ENCODE results near the gene KCNJ5. TPM values are rescaled to one million over a fixed set of nuclear protein-coding genes. Genes with fewer than 3 reads are reported as not detected.

Gene KCNJ5
- polyA plus RNA-seq, 2 of the 4 experiments (the other 2 are of a cell fraction): 0.04 TPM; not detected in 1

DNA sequence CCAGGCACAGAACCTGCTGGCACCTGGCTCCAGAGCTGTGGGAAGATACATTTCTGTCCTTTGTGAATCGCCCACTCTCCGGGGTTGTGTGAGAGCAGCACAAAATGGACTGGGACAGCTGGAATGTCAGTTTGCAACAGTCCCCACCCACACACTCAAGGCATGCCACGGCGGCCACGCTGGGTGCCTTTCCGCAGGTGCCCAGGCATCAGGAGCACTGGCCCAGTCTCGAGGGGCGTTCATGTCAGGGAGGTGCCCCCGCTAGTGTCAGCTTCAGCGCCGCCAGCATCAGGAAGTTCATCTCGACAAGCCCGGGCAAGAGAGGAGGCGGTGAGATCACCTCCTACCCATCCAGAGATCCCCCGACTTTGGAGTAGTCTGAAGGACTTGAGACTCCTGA, 49.4 kb downstream of the KCNJ5 start:
- no peak overlapping the region for H3K4me3 ChIP-seq
- WGBS (ENCODE audit: missing lambda C conversion rate): 61% methylated on average over 11 of the region's 15 CpGs
- no peaks in the 10 kb centered on the region for H3K9me3 ChIP-seq
- TF ChIP-seq RCOR1 (IDR thresholded peaks at IDR 0.05; ENCODE audit: low read depth, low read length) (no peak), KDM1A (IDR thresholded peaks at IDR 0.05; ENCODE audit: low read depth) (no peak), POLR2A (IDR thresholded peaks at IDR 0.05; ENCODE audit: low read length) (no peak), EHF (CRISPR knock-in tag; IDR thresholded peaks at IDR 0.05) (no peak), HOXA7 (CRISPR knock-in tag; IDR thresholded peaks at IDR 0.05) (no peak), POLR2AphosphoS2 (conservative IDR thresholded peaks at IDR 0.05; ENCODE audit: low read length) (no peak), MAFK (IDR thresholded peaks at IDR 0.05; ENCODE audit: partially characterized antibody) (no peak), EP300 (IDR thresholded peaks at IDR 0.05) (no peak), JUNB (IDR thresholded peaks at IDR 0.05) (no peak), NFE2L2 (conservative IDR thresholded peaks at IDR 0.05; ENCODE audit: low read length) (no peak), FOSL2 (IDR thresholded peaks at IDR 0.05) (no peak), FOSL2 (CRISPR knock-in tag; IDR thresholded peaks at IDR 0.05) (no peak)
- TF ChIP-seq, protein P1, sequence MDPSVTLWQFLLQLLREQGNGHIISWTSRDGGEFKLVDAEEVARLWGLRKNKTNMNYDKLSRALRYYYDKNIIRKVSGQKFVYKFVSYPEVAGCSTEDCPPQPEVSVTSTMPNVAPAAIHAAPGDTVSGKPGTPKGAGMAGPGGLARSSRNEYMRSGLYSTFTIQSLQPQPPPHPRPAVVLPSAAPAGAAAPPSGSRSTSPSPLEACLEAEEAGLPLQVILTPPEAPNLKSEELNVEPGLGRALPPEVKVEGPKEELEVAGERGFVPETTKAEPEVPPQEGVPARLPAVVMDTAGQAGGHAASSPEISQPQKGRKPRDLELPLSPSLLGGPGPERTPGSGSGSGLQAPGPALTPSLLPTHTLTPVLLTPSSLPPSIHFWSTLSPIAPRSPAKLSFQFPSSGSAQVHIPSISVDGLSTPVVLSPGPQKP (IDR thresholded peaks at IDR 0.05; ENCODE audit: low read depth, low read length): no peak
- TF ChIP-seq, protein P2, sequence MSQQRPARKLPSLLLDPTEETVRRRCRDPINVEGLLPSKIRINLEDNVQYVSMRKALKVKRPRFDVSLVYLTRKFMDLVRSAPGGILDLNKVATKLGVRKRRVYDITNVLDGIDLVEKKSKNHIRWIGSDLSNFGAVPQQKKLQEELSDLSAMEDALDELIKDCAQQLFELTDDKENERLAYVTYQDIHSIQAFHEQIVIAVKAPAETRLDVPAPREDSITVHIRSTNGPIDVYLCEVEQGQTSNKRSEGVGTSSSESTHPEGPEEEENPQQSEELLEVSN (IDR thresholded peaks at IDR 0.05; ENCODE audit: borderline replicate concordance, low read depth): no peak
- no peaks in the 10 kb centered on the region for H3K4me1 ChIP-seq
- ATAC-seq (no peak), FAIRE-seq (no peak), DNase-seq (ENCODE audit: low read depth in 1 of 2, low spot score in 1 of 2) (no peak)
- ChIA-PET POLR2A (no interaction called here), CTCF (interaction anchor here (1.6 to 6.4 kb wide), 3 partner anchors 16 to 56 kb away, joined by 4 to 26 read pairs (median 7); no protein-coding TSS in a partner anchor)
- H3K4me2 ChIP-seq: no peak overlapping the region
- H3K27ac ChIP-seq: no peak overlapping the region

DNA sequence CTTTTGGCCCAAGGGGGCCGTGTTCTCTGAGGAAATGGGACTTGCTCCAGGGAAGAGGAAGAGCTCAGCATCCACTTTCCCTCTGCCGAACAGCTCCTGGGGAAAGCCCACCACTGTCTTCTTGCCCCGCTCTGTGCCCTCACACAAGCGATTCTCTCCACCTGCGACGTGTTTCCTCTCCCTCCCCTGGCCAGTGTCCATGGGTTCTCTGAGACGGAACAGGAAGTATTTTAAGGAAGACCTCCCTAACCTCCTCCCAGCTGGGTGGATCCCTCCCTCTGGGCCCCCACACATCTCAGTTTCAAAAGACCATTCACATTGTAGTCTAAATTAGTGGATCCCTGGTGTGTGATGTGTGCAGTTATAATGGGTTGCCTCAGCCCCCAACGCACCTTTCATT, 50.0 kb downstream of the KCNJ5 start:
- no peak for ATAC-seq
- Histone ChIP-seq H3K4me3 (no peak overlapping the region), H3K9me3 (no peaks in the 10 kb centered on the region), H3K27ac (no peak overlapping the region), H3K4me1 (no peaks in the 10 kb centered on the region), H3K4me2 (no peak overlapping the region)
- ChIA-PET POLR2A (no interaction called here), CTCF (interaction anchor here (0.7 to 6.4 kb wide), 3 partner anchors 15 to 92 kb away, joined by 3 to 26 read pairs (median 7); no protein-coding TSS in a partner anchor)
- 62% methylated on average over 7 of the region's 8 CpGs for WGBS (ENCODE audit: missing lambda C conversion rate)
- DNase-seq (ENCODE audit: low read depth in 1 of 2, low spot score in 1 of 2): no peak
- no peak for FAIRE-seq
- TF ChIP-seq CBX2 (IDR thresholded peaks at IDR 0.05; ENCODE audit: borderline replicate concordance, low read depth) (no peak), ZSCAN20 (CRISPR knock-in tag; IDR thresholded peaks at IDR 0.05) (no peak), FOSL2 (IDR thresholded peaks at IDR 0.05) (no peak), FOSL2 (CRISPR knock-in tag; IDR thresholded peaks at IDR 0.05) (no peak), EHMT2 (IDR thresholded peaks at IDR 0.05; ENCODE audit: low read depth) (no peak), MAZ (IDR thresholded peaks at IDR 0.05; ENCODE audit: borderline replicate concordance, low read depth, low read length) (no peak), NPAS2 (CRISPR knock-in tag; IDR thresholded peaks at IDR 0.05; ENCODE audit: borderline replicate concordance) (no peak), POLR2AphosphoS2 (conservative IDR thresholded peaks at IDR 0.05; ENCODE audit: low read length) (no peak), TP53 (CRISPR knock-in tag; IDR thresholded peaks at IDR 0.05) (no peak), HOXB13 (CRISPR knock-in tag; IDR thresholded peaks at IDR 0.05; ENCODE audit: low read depth) (no peak)

DNA sequence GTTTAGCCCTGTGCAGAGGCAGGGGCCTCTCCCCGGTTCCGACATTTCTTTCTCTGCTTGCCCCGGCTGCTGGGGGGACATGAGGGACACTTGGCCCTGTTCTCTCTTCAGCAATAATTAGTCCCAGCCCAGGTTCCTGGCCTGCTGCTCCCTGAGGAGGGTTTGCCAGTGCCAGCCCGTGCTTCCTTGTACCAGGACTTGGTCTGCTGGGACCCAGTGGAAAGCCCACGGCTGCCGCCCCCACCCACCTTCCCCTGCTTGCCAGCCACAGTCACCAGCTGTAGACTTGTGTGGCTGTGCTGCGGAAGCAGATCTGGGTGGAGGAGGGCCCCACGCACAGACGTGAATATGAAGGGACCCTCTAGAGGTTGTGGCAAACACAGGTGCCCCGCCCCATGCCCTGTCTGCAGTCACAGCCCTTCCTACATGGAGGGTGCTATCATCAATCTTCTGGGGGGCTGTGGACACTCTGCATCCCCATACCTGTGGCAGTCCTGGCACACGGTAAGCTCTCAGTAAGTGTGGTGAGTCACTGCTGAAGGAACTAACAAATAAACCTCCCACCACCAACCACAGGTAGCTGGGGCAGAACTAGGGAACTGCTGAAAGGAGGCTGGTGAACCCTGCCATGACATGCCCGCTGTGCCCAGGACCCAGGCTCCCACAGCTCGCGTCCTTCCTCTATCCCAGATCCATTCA, 50.6 kb downstream of the KCNJ5 start:
- no peak for TF ChIP-seq RNF2 (IDR thresholded peaks at IDR 0.05; ENCODE audit: borderline replicate concordance, low read depth)
- TF ChIP-seq CBX8 (IDR thresholded peaks at IDR 0.05): no peak
- TF ChIP-seq CHD2 (IDR thresholded peaks at IDR 0.05; ENCODE audit: low read length, partially characterized antibody): no peak
- TF ChIP-seq, protein P3, sequence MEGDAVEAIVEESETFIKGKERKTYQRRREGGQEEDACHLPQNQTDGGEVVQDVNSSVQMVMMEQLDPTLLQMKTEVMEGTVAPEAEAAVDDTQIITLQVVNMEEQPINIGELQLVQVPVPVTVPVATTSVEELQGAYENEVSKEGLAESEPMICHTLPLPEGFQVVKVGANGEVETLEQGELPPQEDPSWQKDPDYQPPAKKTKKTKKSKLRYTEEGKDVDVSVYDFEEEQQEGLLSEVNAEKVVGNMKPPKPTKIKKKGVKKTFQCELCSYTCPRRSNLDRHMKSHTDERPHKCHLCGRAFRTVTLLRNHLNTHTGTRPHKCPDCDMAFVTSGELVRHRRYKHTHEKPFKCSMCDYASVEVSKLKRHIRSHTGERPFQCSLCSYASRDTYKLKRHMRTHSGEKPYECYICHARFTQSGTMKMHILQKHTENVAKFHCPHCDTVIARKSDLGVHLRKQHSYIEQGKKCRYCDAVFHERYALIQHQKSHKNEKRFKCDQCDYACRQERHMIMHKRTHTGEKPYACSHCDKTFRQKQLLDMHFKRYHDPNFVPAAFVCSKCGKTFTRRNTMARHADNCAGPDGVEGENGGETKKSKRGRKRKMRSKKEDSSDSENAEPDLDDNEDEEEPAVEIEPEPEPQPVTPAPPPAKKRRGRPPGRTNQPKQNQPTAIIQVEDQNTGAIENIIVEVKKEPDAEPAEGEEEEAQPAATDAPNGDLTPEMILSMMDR (IDR thresholded peaks at IDR 0.05): no peak
- TF ChIP-seq, protein P4, sequence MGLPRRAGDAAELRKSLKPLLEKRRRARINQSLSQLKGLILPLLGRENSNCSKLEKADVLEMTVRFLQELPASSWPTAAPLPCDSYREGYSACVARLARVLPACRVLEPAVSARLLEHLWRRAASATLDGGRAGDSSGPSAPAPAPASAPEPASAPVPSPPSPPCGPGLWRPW (IDR thresholded peaks at IDR 0.05): no peak
- TF ChIP-seq EHMT2 (IDR thresholded peaks at IDR 0.05; ENCODE audit: low read depth): no peak
- Histone ChIP-seq H3K4me2 (no peak overlapping the region), H3K4me1 (no peaks in the 10 kb centered on the region), H3K27ac (no peak overlapping the region), H3K9me3 (no peaks in the 10 kb centered on the region), H3K4me3 (no peak overlapping the region)
- ATAC-seq (no peak), FAIRE-seq (no peak), DNase-seq (ENCODE audit: low read depth in 1 of 2, low spot score in 1 of 2) (no peak)
- 83% methylated on average over 6 of the region's 14 CpGs for WGBS (ENCODE audit: missing lambda C conversion rate)
- ChIA-PET POLR2A (no interaction called here), CTCF (interaction anchor here (0.5 to 6.4 kb wide), 4 partner anchors 15 to 97 kb away, joined by 3 to 26 read pairs (median 5); no protein-coding TSS in a partner anchor)

All from A549 (cell line).